Spleen (tissue), 11 donors: ENCODE results near the gene NAA30. TPM values are rescaled to one million over a fixed set of nuclear protein-coding genes. Genes with fewer than 3 reads are reported as not detected.

Experiments used
- DNase-seq: peaks from one replicate; pipeline ENCODE4 v3.0.0-alpha.2; 2020
- H3K27ac ChIP-seq, 8 donors: fragments of 200-600 bp; sonication (generic) in 7 of 8; 1 replicate in 4 of 8; 2 replicates in 4 of 8; pipeline versions ENCODE4 v1.5.0 to v1.8.0; 2016 to 2021; ENCODE audit warnings: inconsistent platforms in 4 of 8, mild to moderate bottlenecking in 4 of 8, moderate library complexity in 1 of 8
- H3K27me3 ChIP-seq, 7 donors: fragments of 200-600 bp; sonication (generic) in 6 of 7; replicated peaks in 1 of 7; 1 replicate in 4 of 7; 2 replicates in 3 of 7; pipeline versions ENCODE4 v1.5.0 to v1.8.0; 2016 to 2021; ENCODE audit warnings: inconsistent platforms in 3 of 7, mild to moderate bottlenecking in 1 of 7
- H3K36me3 ChIP-seq, 6 donors: fragments of 200-600 bp; sonication (generic) in 5 of 6; 1 replicate in 4 of 6; 2 replicates in 2 of 6; pipeline versions ENCODE4 v1.5.0 to v1.8.0; 2016 to 2021; ENCODE audit warnings: inconsistent platforms in 2 of 6
- H3K4me1 ChIP-seq, 6 donors: fragments of 200-600 bp; sonication (generic) in 5 of 6; 1 replicate in 3 of 6; 2 replicates in 3 of 6; pipeline versions ENCODE4 v1.5.0 to v1.8.0; 2016 to 2021; ENCODE audit warnings: inconsistent platforms in 3 of 6
- H3K4me3 ChIP-seq, 8 donors: fragments of 200-600 bp; sonication (generic) in 7 of 8; 1 replicate in 4 of 8; 2 replicates in 4 of 8; pipeline versions ENCODE4 v1.5.0 to v1.8.0; 2016 to 2021; ENCODE audit warnings: inconsistent platforms in 4 of 8, mild to moderate bottlenecking in 4 of 8, moderate library complexity in 2 of 8
- H3K9me3 ChIP-seq, 8 donors: fragments of 200-600 bp; sonication (generic) in 7 of 8; 1 replicate in 4 of 8; 2 replicates in 4 of 8; pipeline versions ENCODE4 v1.5.0 to v1.8.0; 2016 to 2021; ENCODE audit warnings: inconsistent platforms in 4 of 8
- CTCF ChIP-seq, 11 experiments: fragments of 200-600 bp in 7 of 11; fragments of 450-650 bp in 4 of 11; sonication (generic) in 4 of 11; IDR thresholded peaks in 8 of 11; conservative IDR thresholded peaks in 3 of 11; 1 replicate in 7 of 11; 2 replicates in 4 of 11; pipeline versions ENCODE4 v1.4.0 to v1.8.0; 2016 to 2021; ENCODE audit warnings: antibody characterized with exemption in 11 of 11, inconsistent platforms in 4 of 11, mild to moderate bottlenecking in 1 of 11
- POLR2A ChIP-seq, 3 donors: fragments of 450-650 bp; IDR thresholded peaks; one replicate each; pipeline ENCODE4 v1.5.1; 2017; ENCODE audit warnings: antibody characterized with exemption in 3 of 3, mild to moderate bottlenecking in 1 of 3
- POLR2AphosphoS5 ChIP-seq, 3 donors: sonication (generic); formaldehyde crosslinking; IDR thresholded peaks; one replicate each; pipeline ENCODE4 v1.5.1; 2017; ENCODE audit warnings: antibody characterized with exemption in 3 of 3
- WGBS, 5 donors: extraction: QIAGEN DNeasy Blood & Tissue Kit in 3 of 5; methylation state at CpG; one replicate each; pipeline versions ENCODE4 v1.1.5 to v1.1.7; 2013 to 2018; 5-methylcytosine and 5-hydroxymethylcytosine counted together
- intact Hi-C: fragments of 100-400 bp; cut with DNase I; formaldehyde crosslinking; loops from one replicate; pipeline ENCODE4 v1.15.0; 2023; ENCODE audit warnings: low total_unique reads
- polyA plus RNA-seq, 3 donors: library from polyadenylated mRNA; stranded (reverse); fragments of 200-250 nt; gene quantifications; one replicate each; pipeline ENCODE4 v1.2.1, GENCODE V29; 2013
- total RNA-seq, 7 donors: library from RNA; depleted of rRNA in 3 of 7; stranded (reverse); fragments of >200 nt in 3 of 7; fragmentation: NEBNext Ultra II Directional in 4 of 7; extraction: Animal tissue kit (Norgen Biotek cat#: 25700) in 4 of 7; gene quantifications; one replicate each; pipeline versions ENCODE4 v1.1.0 to v1.2.1, GENCODE V29; 2016 to 2021
- donor health status: healthy with polysubstance abuse.
- donor health status: DM: no; HTN: no; CAD: no; lungs with moderate emphysema.
- donor health status: DM: no; HTN: no; CAD: no.
- donor health status: Bipolar disorder and iron deficiency.
- donor health status: healthy.
- donor health status: DM: no; HTN: no; CAD: no.
- donor health status: DM: yes; HTN: yes; CAD: no.

NAA30 gene
- total and polyA plus RNA-seq, 10 donors, result 2.8 to 24.4 (median 16.2) TPM

- Histone ChIP-seq H3K4me1 (peaks cover 16 to 64% (median 48%) of the 10 kb centered on the region in 6 donors), H3K27ac (peak overlapping the region in 4 of 8 donors; percentile 12 to 95 (median 91)), H3K36me3 (peaks cover 0 to 19% (median 2%) of the 10 kb centered on the region in 6 donors), H3K9me3 (no peaks in the 10 kb centered on the region), H3K4me3 (peak overlapping the region in 6 of 8 donors; percentile 77 to 91 (median 82)), H3K27me3 (no peaks in the 10 kb centered on the region)
- TF ChIP-seq CTCF (IDR thresholded peaks at IDR 0.05 in 8 of 11, conservative IDR thresholded peaks at IDR 0.05 in 3 of 11) (no peak), POLR2A (IDR thresholded peaks at IDR 0.05) (no peak), POLR2AphosphoS5 (IDR thresholded peaks at IDR 0.05) (no peak)
- intact Hi-C loops, result loop anchor here (5.0 kb wide), 1 partner anchor 126 kb away; the partner anchor contains the start of genes AP5M1 and EXOC5
- no peak for DNase-seq
Observed at GRCh38 chr14:57392830-57393229, 2.4 kb downstream of the NAA30 start.

GRCh38 chr14:57400556-57401494 lies 10.4 kb downstream of the NAA30 start:
- Histone ChIP-seq H3K4me3 (no peak overlapping the region), H3K27me3 (no peaks in the 10 kb centered on the region), H3K27ac (no peak overlapping the region), H3K36me3 (peaks cover 0 to 79% (median 11%) of the 10 kb centered on the region in 6 donors), H3K9me3 (no peaks in the 10 kb centered on the region), H3K4me1 (peaks cover 0 to 48% (median 19%) of the 10 kb centered on the region in 6 donors)
- intact Hi-C loops, result no loop called here
- no peak for TF ChIP-seq POLR2A (IDR thresholded peaks at IDR 0.05)
- no peak for TF ChIP-seq POLR2AphosphoS5 (IDR thresholded peaks at IDR 0.05)
- TF ChIP-seq CTCF (IDR thresholded peaks at IDR 0.05 in 8 of 11, conservative IDR thresholded peaks at IDR 0.05 in 3 of 11), result no peak
- no peak for DNase-seq
- 90 to 98% (median 92%) methylated on average over 4 of the region's 4 CpGs for WGBS, 5 donors

GRCh38 chr14:57401501-57401900 lies 11.1 kb downstream of the NAA30 start:
- TF ChIP-seq POLR2A (IDR thresholded peaks at IDR 0.05) (no peak), CTCF (IDR thresholded peaks at IDR 0.05 in 8 of 11, conservative IDR thresholded peaks at IDR 0.05 in 3 of 11) (no peak), POLR2AphosphoS5 (IDR thresholded peaks at IDR 0.05) (no peak)
- no peak overlapping the region for H3K4me3 ChIP-seq
- peaks cover 0 to 44% (median 16%) of the 10 kb centered on the region in 6 donors for H3K4me1 ChIP-seq
- peak overlapping the region in 2 of 8 donors; percentile 62 to 70 for H3K27ac ChIP-seq
- intact Hi-C loops, result no loop called here
- H3K27me3 ChIP-seq, result no peaks in the 10 kb centered on the region
- peaks cover 0 to 77% (median 11%) of the 10 kb centered on the region in 6 donors for H3K36me3 ChIP-seq
- 83 to 91% (median 88%) methylated on average over 2 of the region's 2 CpGs for WGBS, 5 donors
- no peak for DNase-seq
- no peaks in the 10 kb centered on the region for H3K9me3 ChIP-seq
